Neural cell (in vitro differentiated cells): Measurements from ENCODE around the gene PLAGL1. TPM values are rescaled to one million over a fixed set of nuclear protein-coding genes. Genes with fewer than 3 reads are reported as not detected.

Experiments used
- H2AFZ ChIP-seq: fragments of 200-600, 300-800 bp; sonication (generic), shearing (Covaris generic); 2 replicates; pipeline ENCODE4 v1.6.0; 2014; ENCODE audit warnings: low read depth, mild to moderate bottlenecking, antibody characterized with exemption, low read length, moderate library complexity
- H3F3A ChIP-seq: fragments of 200-600 bp; shearing (Covaris generic); 2 replicates; pipeline ENCODE4 v1.6.1; 2016; ENCODE audit warnings: mild to moderate bottlenecking, moderate library complexity, mixed read lengths, antibody characterized with exemption, low read length; ENCODE audit not compliant: insufficient read depth, poor library complexity, severe bottlenecking
- H3K27ac ChIP-seq: fragments of 200-600, 300-800 bp; sonication (generic), shearing (Covaris generic); 2 replicates; pipeline ENCODE4 v1.5.1; 2014; ENCODE audit warnings: mild to moderate bottlenecking, low read length, moderate library complexity
- H3K27me3 ChIP-seq: fragments of 300-800, 200-600 bp; sonication (generic), shearing (Covaris generic); 2 replicates; pipeline ENCODE4 v1.6.0; 2014; ENCODE audit warnings: mild to moderate bottlenecking, low read depth, low read length, moderate library complexity; ENCODE audit not compliant: insufficient read depth
- H3K36me3 ChIP-seq: fragments of 300-800, 200-600 bp; sonication (generic), shearing (Covaris generic); 2 replicates; pipeline ENCODE4 v1.5.1; 2014; ENCODE audit warnings: mild to moderate bottlenecking, antibody characterized with exemption, low read length, moderate library complexity; ENCODE audit not compliant: insufficient read depth
- H3K4me2 ChIP-seq: fragments of 300-800, 200-600 bp; sonication (generic), shearing (Covaris generic); 2 replicates; pipeline ENCODE4 v1.6.0; 2014; ENCODE audit warnings: mild to moderate bottlenecking, low read length
- H3K4me3 ChIP-seq: fragments of 300-800, 200-600 bp; sonication (generic), shearing (Covaris generic); 2 replicates; pipeline ENCODE4 v1.5.1; 2014; ENCODE audit warnings: mild to moderate bottlenecking, low read length, moderate library complexity
- H3K79me2 ChIP-seq: fragments of 200-600 bp; shearing (Covaris generic); replicated peaks from 2 replicates; pipeline ENCODE4 v1.6.0; 2014; ENCODE audit warnings: mild to moderate bottlenecking, low read length, moderate library complexity; ENCODE audit not compliant: insufficient read depth
- H3K9ac ChIP-seq: fragments of 300-800, 200-600 bp; sonication (generic), shearing (Covaris generic); 2 replicates; pipeline ENCODE4 v1.6.1; 2016; ENCODE audit warnings: mild to moderate bottlenecking, low read length, mixed read lengths
- H3K9me2 ChIP-seq: fragments of 200-600 bp; shearing (Covaris generic); 2 replicates; pipeline ENCODE4 v1.6.1; 2016; ENCODE audit warnings: mild to moderate bottlenecking, low read length, mixed read lengths; ENCODE audit not compliant: insufficient read depth
- H3K9me3 ChIP-seq: fragments of 200-600, 300-800 bp; sonication (generic), shearing (Covaris generic); 2 replicates; pipeline ENCODE4 v1.6.1; 2016; ENCODE audit warnings: mild to moderate bottlenecking, mixed run types, low read length, moderate library complexity, mixed read lengths
- H4K20me1 ChIP-seq: fragments of 200-600 bp; shearing (Covaris generic); 2 replicates; pipeline ENCODE4 v1.6.1; 2016; ENCODE audit warnings: mild to moderate bottlenecking, mixed run types; ENCODE audit not compliant: insufficient read depth
- CTCF ChIP-seq: fragments of 450-650 bp; IDR thresholded peaks from 2 replicates; pipeline ENCODE4 v1.5.1; 2014; ENCODE audit warnings: antibody characterized with exemption, mild to moderate bottlenecking, moderate library complexity; ENCODE audit not compliant: poor library complexity, severe bottlenecking
- EP300 ChIP-seq: fragments of 450-650 bp; conservative IDR thresholded peaks from 2 replicates; pipeline ENCODE4 v1.6.1; 2014; ENCODE audit warnings: antibody characterized with exemption, mild to moderate bottlenecking, moderate library complexity; ENCODE audit not compliant: poor library complexity, severe bottlenecking
- EZH2 ChIP-seq: fragments of 200-600, 300-800 bp; shearing (Covaris generic), sonication (generic); IDR thresholded peaks from 2 replicates; pipeline ENCODE4 v1.6.1; 2014; ENCODE audit warnings: antibody characterized with exemption, low read length, borderline replicate concordance, mild to moderate bottlenecking; ENCODE audit not compliant: insufficient read depth, poor library complexity, severe bottlenecking
- MXI1 ChIP-seq: fragments of 450-650 bp; conservative IDR thresholded peaks from 2 replicates; pipeline ENCODE4 v1.6.1; 2014; ENCODE audit warnings: antibody characterized with exemption, mild to moderate bottlenecking; ENCODE audit not compliant: poor library complexity, severe bottlenecking
- POLR2AphosphoS5 ChIP-seq: IDR thresholded peaks from 2 replicates; pipeline ENCODE4 v1.6.1; 2012
- RAD21 ChIP-seq: fragments of 450-650 bp; conservative IDR thresholded peaks from 2 replicates; pipeline ENCODE4 v1.6.1; 2014; ENCODE audit warnings: antibody characterized with exemption, mild to moderate bottlenecking, moderate library complexity
- REST ChIP-seq: IDR thresholded peaks from 2 replicates; pipeline ENCODE4 v1.6.1; 2012; ENCODE audit warnings: borderline replicate concordance
- SMC3 ChIP-seq: fragments of 450-650 bp; conservative IDR thresholded peaks from 2 replicates; pipeline ENCODE4 v1.6.1; 2014; ENCODE audit warnings: antibody characterized with exemption, mild to moderate bottlenecking, moderate library complexity; ENCODE audit not compliant: poor library complexity
- TAF1 ChIP-seq: IDR thresholded peaks from 2 replicates; pipeline ENCODE4 v1.6.1; 2012; ENCODE audit warnings: low read depth
- polyA plus RNA-seq: library from polyadenylated mRNA; depleted of rRNA; stranded (reverse); fragments of >200 nt; gene quantifications from 2 replicates; pipeline ENCODE4 v1.2.3, GENCODE V29; 2014

PLAGL1 gene
- polyA plus RNA-seq, 1 donor from 2014 or later, result 22.3 TPM

GRCh38 chr6:143993965-143994646 is 14.0 kb downstream of the PLAGL1 start:
- peak overlapping the region; percentile 27 for H3K4me2 ChIP-seq
- peak overlapping the region; percentile 79 for H3K27ac ChIP-seq
- H3K79me2 ChIP-seq, result no peaks in the 10 kb centered on the region
- H3K9me3 ChIP-seq, result no peaks in the 10 kb centered on the region
- no peaks in the 10 kb centered on the region for H3K27me3 ChIP-seq
- H3F3A ChIP-seq, result peaks cover 3% of the 10 kb centered on the region
- no peaks in the 10 kb centered on the region for H3K36me3 ChIP-seq
- H2AFZ ChIP-seq, result no peak overlapping the region
- peak overlapping the region; percentile 27 for H3K9ac ChIP-seq
- H4K20me1 ChIP-seq, result no peaks in the 10 kb centered on the region
- no peaks in the 10 kb centered on the region for H3K9me2 ChIP-seq
- H3K4me3 ChIP-seq, result peak overlapping the region; percentile 41
- TF ChIP-seq POLR2AphosphoS5 (peak; percentile 84), MXI1 (peak; percentile 56), EZH2 (no peak), RAD21 (no peak), REST (peak; percentile 67), EP300 (peak; percentile 91), TAF1 (no peak), SMC3 (no peak), CTCF (no peak)

GRCh38 chr6:143992285-143992684 is 15.8 kb downstream of the PLAGL1 start:
- no peaks in the 10 kb centered on the region for H3K9me3 ChIP-seq
- H3K4me2 ChIP-seq, result no peak overlapping the region

More at GRCh38 chr6:143992285-143992684, 15.8 kb downstream of the PLAGL1 start:
- Histone ChIP-seq H2AFZ (no peak overlapping the region), H3K27ac (peak overlapping the region; percentile 34), H4K20me1 (no peaks in the 10 kb centered on the region), H3K4me3 (no peak overlapping the region), H3K9me2 (no peaks in the 10 kb centered on the region), H3K79me2 (no peaks in the 10 kb centered on the region), H3K27me3 (no peaks in the 10 kb centered on the region), H3K36me3 (no peaks in the 10 kb centered on the region), H3F3A (peaks cover 3% of the 10 kb centered on the region), H3K9ac (no peak overlapping the region)
- TF ChIP-seq REST (no peak), POLR2AphosphoS5 (no peak), EZH2 (no peak), CTCF (no peak), TAF1 (no peak), MXI1 (no peak)
